IMR-90 (cell line): ENCODE measurements around the gene BCAS1.

Experiments
- CEBPB ChIP-seq: IDR thresholded peaks from 2 replicates; pipeline ENCODE4 v1.6.1; 2012; ENCODE audit warnings: low read depth, low read length, improper control_type of control experiment
- CHD1 ChIP-seq: IDR thresholded peaks from 2 replicates; pipeline ENCODE4 v1.6.1; 2012; ENCODE audit warnings: low read depth, low read length, improper control_type of control experiment
- FOS ChIP-seq: fragments of 150-350 bp; IDR thresholded peaks from 2 replicates; pipeline ENCODE4 v1.6.1; 2016; ENCODE audit warnings: low read depth, low read length
- MAFK ChIP-seq: IDR thresholded peaks from 2 replicates; pipeline ENCODE4 v1.6.1; 2012; ENCODE audit warnings: low read depth, low read length, improper control_type of control experiment
- POLR2A ChIP-seq: IDR thresholded peaks from 2 replicates; pipeline ENCODE4 v1.6.1; 2012; ENCODE audit warnings: mild to moderate bottlenecking, low read depth, low read length
- RAD21 ChIP-seq: IDR thresholded peaks from 2 replicates; pipeline ENCODE4 v1.6.1; 2012; ENCODE audit warnings: low read length, improper control_type of control experiment
- RCOR1 ChIP-seq: IDR thresholded peaks from 2 replicates; pipeline ENCODE4 v1.6.1; 2012; ENCODE audit warnings: mild to moderate bottlenecking, low read length, improper control_type of control experiment; ENCODE audit not compliant: insufficient replicate concordance
- RFX5 ChIP-seq: IDR thresholded peaks from 2 replicates; pipeline ENCODE4 v1.8.0; 2012; ENCODE audit warnings: low read depth, mild to moderate bottlenecking, low read length, moderate library complexity
- TF ChIP-seq, protein P1 (sequence below): conservative IDR thresholded peaks from 2 replicates; pipeline ENCODE4 v1.5.1; 2012; ENCODE audit warnings: mild to moderate bottlenecking, low read depth, low read length, improper control_type of control experiment
- TF ChIP-seq, protein P2 (sequence below): fragments of 150-350 bp; IDR thresholded peaks from 2 replicates; pipeline ENCODE4 v1.6.1; 2017; ENCODE audit warnings: mild to moderate bottlenecking, antibody characterized with exemption, low read length, low read depth

DNA sequence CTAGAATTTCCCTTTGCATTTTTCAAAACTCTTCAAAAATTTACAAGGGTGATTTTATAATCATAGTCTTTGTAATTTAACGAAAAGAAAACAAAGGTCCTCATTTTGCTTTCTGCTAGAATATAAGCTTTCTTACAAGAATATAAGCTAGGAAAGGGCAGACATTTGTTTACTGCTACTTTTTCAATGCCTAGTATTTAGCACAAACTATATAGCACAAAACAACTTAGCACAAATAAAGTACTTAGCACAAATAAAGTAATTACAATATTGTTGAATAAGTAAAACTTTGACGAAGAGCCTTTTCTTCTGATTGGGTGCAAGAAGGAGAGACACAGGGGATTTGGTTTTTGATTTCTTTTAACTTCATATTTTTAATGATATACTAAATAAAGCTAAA is 87.8 kb downstream of the BCAS1 start:
- TF ChIP-seq MAFK: no peak
- no peak for TF ChIP-seq RFX5
- no peak for TF ChIP-seq FOS
- TF ChIP-seq, protein P1, sequence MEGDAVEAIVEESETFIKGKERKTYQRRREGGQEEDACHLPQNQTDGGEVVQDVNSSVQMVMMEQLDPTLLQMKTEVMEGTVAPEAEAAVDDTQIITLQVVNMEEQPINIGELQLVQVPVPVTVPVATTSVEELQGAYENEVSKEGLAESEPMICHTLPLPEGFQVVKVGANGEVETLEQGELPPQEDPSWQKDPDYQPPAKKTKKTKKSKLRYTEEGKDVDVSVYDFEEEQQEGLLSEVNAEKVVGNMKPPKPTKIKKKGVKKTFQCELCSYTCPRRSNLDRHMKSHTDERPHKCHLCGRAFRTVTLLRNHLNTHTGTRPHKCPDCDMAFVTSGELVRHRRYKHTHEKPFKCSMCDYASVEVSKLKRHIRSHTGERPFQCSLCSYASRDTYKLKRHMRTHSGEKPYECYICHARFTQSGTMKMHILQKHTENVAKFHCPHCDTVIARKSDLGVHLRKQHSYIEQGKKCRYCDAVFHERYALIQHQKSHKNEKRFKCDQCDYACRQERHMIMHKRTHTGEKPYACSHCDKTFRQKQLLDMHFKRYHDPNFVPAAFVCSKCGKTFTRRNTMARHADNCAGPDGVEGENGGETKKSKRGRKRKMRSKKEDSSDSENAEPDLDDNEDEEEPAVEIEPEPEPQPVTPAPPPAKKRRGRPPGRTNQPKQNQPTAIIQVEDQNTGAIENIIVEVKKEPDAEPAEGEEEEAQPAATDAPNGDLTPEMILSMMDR: no peak
- no peak for TF ChIP-seq CHD1
- TF ChIP-seq POLR2A: no peak
- TF ChIP-seq RAD21: no peak
- no peak for TF ChIP-seq CEBPB
- TF ChIP-seq RCOR1: no peak
- TF ChIP-seq, protein P2, sequence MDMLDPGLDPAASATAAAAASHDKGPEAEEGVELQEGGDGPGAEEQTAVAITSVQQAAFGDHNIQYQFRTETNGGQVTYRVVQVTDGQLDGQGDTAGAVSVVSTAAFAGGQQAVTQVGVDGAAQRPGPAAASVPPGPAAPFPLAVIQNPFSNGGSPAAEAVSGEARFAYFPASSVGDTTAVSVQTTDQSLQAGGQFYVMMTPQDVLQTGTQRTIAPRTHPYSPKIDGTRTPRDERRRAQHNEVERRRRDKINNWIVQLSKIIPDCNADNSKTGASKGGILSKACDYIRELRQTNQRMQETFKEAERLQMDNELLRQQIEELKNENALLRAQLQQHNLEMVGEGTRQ: no peak
